ENCODE data around the gene LEO1.
"Not testable (repeated sequence)": the region's sequence is repeated elsewhere in the genome, so short reads cannot be mapped to it uniquely, and the experiment has no call there.

Gene LEO1

GRCh38 chr15:52003710-52004109 lies 32.1 kb upstream of the LEO1 start:
- no peak for DNase-seq (ENCODE audit: low spot score)

- not testable (repeated sequence) for DNase-seq (ENCODE audit: low spot score)
Measured at GRCh38 chr15:52003089-52003488, 31.5 kb upstream of the LEO1 start.

- no peak for DNase-seq (ENCODE audit: low spot score)
Measured at GRCh38 chr15:52002351-52002750, 30.8 kb upstream of the LEO1 start.

GRCh38 chr15:51992953-51993352 lies 21.4 kb upstream of the LEO1 start:
- DNase-seq (ENCODE audit: low spot score) = no peak

GRCh38 chr15:51991141-51991540 lies 19.6 kb upstream of the LEO1 start:
- no peak for DNase-seq (ENCODE audit: low spot score)

- DNase-seq (ENCODE audit: low spot score) = no peak
Measured at GRCh38 chr15:51982770-51983103, 11.2 kb upstream of the LEO1 start.

- DNase-seq (ENCODE audit: low spot score) = peak; percentile 59
Measured at GRCh38 chr15:51982013-51982769, 10.6 kb upstream of the LEO1 start.

- DNase-seq (ENCODE audit: low spot score) = no peak
Measured at GRCh38 chr15:51973775-51974174, 2.2 kb upstream of the LEO1 start.

GRCh38 chr15:51973220-51973619 lies 1.6 kb upstream of the LEO1 start:
- DNase-seq (ENCODE audit: low spot score) = no peak

GRCh38 chr15:51971032-51971374 lies 575 bp downstream of the LEO1 start:
- no peak for DNase-seq (ENCODE audit: low spot score)

- DNase-seq (ENCODE audit: low spot score) = no peak
Measured at GRCh38 chr15:51970132-51970817, 1.3 kb downstream of the LEO1 start.

GRCh38 chr15:51969728-51970127 lies 1.9 kb downstream of the LEO1 start:
- no peak for DNase-seq (ENCODE audit: low spot score)

GRCh38 chr15:51967583-51967982 lies 4.0 kb downstream of the LEO1 start:
- no peak for DNase-seq (ENCODE audit: low spot score)

- DNase-seq (ENCODE audit: low spot score) = no peak
Measured at GRCh38 chr15:51966192-51966591, 5.4 kb downstream of the LEO1 start.

GRCh38 chr15:51965691-51966090 lies 5.9 kb downstream of the LEO1 start:
- no peak for DNase-seq (ENCODE audit: low spot score)

- no peak for DNase-seq (ENCODE audit: low spot score)
Measured at GRCh38 chr15:51955504-51955903, 16.1 kb downstream of the LEO1 start.

GRCh38 chr15:51952805-51953204 lies 18.8 kb downstream of the LEO1 start:
- DNase-seq (ENCODE audit: low spot score) = no peak

- no peak for DNase-seq (ENCODE audit: low spot score)
Measured at GRCh38 chr15:51947124-51947523, 24.5 kb downstream of the LEO1 start.

- no peak for DNase-seq (ENCODE audit: low spot score)
Measured at GRCh38 chr15:51939216-51939615, 32.4 kb downstream of the LEO1 start.

GRCh38 chr15:51938286-51938685 lies 33.3 kb downstream of the LEO1 start:
- no peak for DNase-seq (ENCODE audit: low spot score)

GRCh38 chr15:51936105-51936478 lies 35.5 kb downstream of the LEO1 start:
- DNase-seq (ENCODE audit: low spot score) = no peak

- DNase-seq (ENCODE audit: low spot score) = no peak
Measured at GRCh38 chr15:51935466-51936104, 36.0 kb downstream of the LEO1 start.

- no peak for DNase-seq (ENCODE audit: low spot score)
Measured at GRCh38 chr15:51932161-51932560, 39.4 kb downstream of the LEO1 start.

- DNase-seq (ENCODE audit: low spot score) = no peak
Measured at GRCh38 chr15:51931638-51932037, 39.9 kb downstream of the LEO1 start.

All from CD4-positive, alpha-beta T cell treated with Interleukin-6 at 100 ng/mL for 8 hours (primary cell).